H1 (cell line): ENCODE results near the gene MXD3. TPM values are rescaled to one million over a fixed set of nuclear protein-coding genes. Genes with fewer than 3 reads are reported as not detected.

Source experiments
- CTCF ChIA-PET: fragments of 300-600 bp; sonication (Branson Sonifier 250); formaldehyde crosslinking; loops from one replicate; lab custom pipeline; 2021; ENCODE audit not compliant: partially characterized antibody; lab: Charles Lee
- POLR2A ChIA-PET: fragments of 300-600 bp; sonication (Branson Sonifier 250); formaldehyde crosslinking; loops from one replicate; lab custom pipeline; 2021; ENCODE audit warnings: inconsistent platforms; ENCODE audit not compliant: partially characterized antibody; lab: Charles Lee
- DNase-seq, 2 experiments: peaks; one replicate each; pipeline versions ENCODE4 v3.0.0 to v3.0.0-alpha.2; 2010 to 2022; ENCODE audit warnings: low spot score in 2 of 2, low read depth in 1 of 2, mixed read lengths in 1 of 2
- FAIRE-seq: peaks from 2 replicates; lab custom pipeline; 2011; peaks lifted over from hg19 to GRCh38; lab: Jason Lieb, UNC
- H2AFZ ChIP-seq: 2 replicates; pipeline ENCODE4 v1.8.1; 2012; ENCODE audit warnings: low read length, inconsistent platforms
- H2AK5ac ChIP-seq: 2 replicates; pipeline ENCODE4 v1.6.1; 2013; ENCODE audit warnings: low read depth, low read length
- H2BK120ac ChIP-seq: replicated peaks from 2 replicates; pipeline ENCODE3; 2013; ENCODE audit warnings: low read depth, low read length, inconsistent platforms
- H2BK12ac ChIP-seq: 2 replicates; pipeline ENCODE4 v1.6.1; 2013; ENCODE audit warnings: low read depth, low read length
- H2BK15ac ChIP-seq: 2 replicates; pipeline ENCODE4 v1.6.1; 2013; ENCODE audit warnings: low read length
- H2BK20ac ChIP-seq: 2 replicates; pipeline ENCODE4 v1.6.1; 2013; ENCODE audit warnings: low read length
- H2BK5ac ChIP-seq: 2 replicates; pipeline ENCODE4 v1.6.1; 2013; ENCODE audit warnings: low read depth, low read length
- H3K14ac ChIP-seq: 2 replicates; pipeline ENCODE4 v1.6.1; 2013; ENCODE audit warnings: inconsistent platforms; ENCODE audit not compliant: insufficient read length
- H3K18ac ChIP-seq: 2 replicates; pipeline ENCODE4 v1.6.1; 2013; ENCODE audit warnings: low read length; ENCODE audit errors: extremely low read depth
- H3K23ac ChIP-seq: 2 replicates; pipeline ENCODE4 v1.6.1; 2013; ENCODE audit warnings: inconsistent platforms; ENCODE audit not compliant: insufficient read length
- H3K23me2 ChIP-seq: 2 replicates; pipeline ENCODE4 v1.6.1; 2013; ENCODE audit warnings: low read depth, low read length
- H3K27ac ChIP-seq: 2 replicates; pipeline ENCODE4 v1.6.1; 2011; ENCODE audit warnings: low read depth, low read length, inconsistent platforms
- H3K27me3 ChIP-seq, 4 experiments: replicated peaks in 1 of 4; 1 replicate in 1 of 4; 2 replicates in 3 of 4; pipeline versions ENCODE4 v1.6.1 to v1.8.1; 2011 to 2013; ENCODE audit warnings: low read length in 3 of 4, mild to moderate bottlenecking in 3 of 4, inconsistent platforms in 2 of 4, mixed read lengths in 2 of 4, moderate library complexity in 1 of 4; ENCODE audit not compliant: control insufficient read depth in 3 of 4, insufficient read depth in 3 of 4; ENCODE audit errors: extremely low read depth in 1 of 4
- H3K36me3 ChIP-seq, 4 experiments: 2 replicates each; pipeline versions ENCODE4 v1.6.1 to v1.8.1; 2011 to 2013; ENCODE audit warnings: mild to moderate bottlenecking in 4 of 4, low read length in 3 of 4, moderate library complexity in 2 of 4, control low read depth in 1 of 4, inconsistent platforms in 1 of 4; ENCODE audit not compliant: insufficient read depth in 4 of 4, control insufficient read depth in 2 of 4
- H3K4ac ChIP-seq: replicated peaks from 2 replicates; pipeline ENCODE3; 2013; ENCODE audit warnings: low read length, low read depth, mixed read lengths, inconsistent platforms; ENCODE audit not compliant: insufficient read length
- H3K4me1 ChIP-seq, 4 experiments: replicated peaks in 1 of 4; 1 replicate in 1 of 4; 2 replicates in 3 of 4; pipeline versions ENCODE4 v1.6.1 to v1.8.1; 2011 to 2013; ENCODE audit warnings: low read length in 3 of 4, inconsistent platforms in 2 of 4, mixed read lengths in 1 of 4; ENCODE audit not compliant: insufficient read depth in 4 of 4, control insufficient read depth in 3 of 4
- H3K4me2 ChIP-seq, 2 experiments: 2 replicates each; pipeline versions ENCODE4 v1.6.1 to v1.8.1; 2011 to 2013; ENCODE audit warnings: low read depth in 2 of 2, low read length in 2 of 2, control low read depth in 1 of 2, inconsistent platforms in 1 of 2, mild to moderate bottlenecking in 1 of 2; ENCODE audit not compliant: insufficient read depth in 1 of 2
- H3K4me3 ChIP-seq, 4 experiments: fragments of 200-600, 300-600 bp in 1 of 4; sonication (generic), shearing (Covaris generic), sonication (Bioruptor Twin) in 1 of 4; 2 replicates each; pipeline versions ENCODE4 v1.5.1 to v1.8.1; 2011 to 2016; ENCODE audit warnings: low read length in 4 of 4, low read depth in 3 of 4, control low read depth in 2 of 4, inconsistent platforms in 2 of 4, mild to moderate bottlenecking in 2 of 4, mixed read lengths in 1 of 4, moderate library complexity in 1 of 4; ENCODE audit not compliant: insufficient read depth in 2 of 4; ENCODE audit errors: extremely low read depth in 1 of 4
- H3K56ac ChIP-seq: replicated peaks from 2 replicates; pipeline ENCODE3; 2013; ENCODE audit warnings: low read depth, mild to moderate bottlenecking, mixed read lengths, low read length, inconsistent platforms; ENCODE audit not compliant: insufficient read length
- H3K79me1 ChIP-seq: 2 replicates; pipeline ENCODE4 v1.6.1; 2013; ENCODE audit warnings: low read depth, low read length, control low read depth
- H3K79me2 ChIP-seq, 2 experiments: 2 replicates each; pipeline versions ENCODE4 v1.6.1 to v1.8.1; 2012 to 2013; ENCODE audit warnings: low read length in 2 of 2, mild to moderate bottlenecking in 2 of 2, inconsistent platforms in 1 of 2; ENCODE audit not compliant: insufficient read depth in 2 of 2, control insufficient read depth in 1 of 2
- H3K9ac ChIP-seq, 4 experiments: replicated peaks in 1 of 4; 1 replicate in 1 of 4; 2 replicates in 3 of 4; pipeline versions ENCODE4 v1.6.1 to v1.8.1; 2011 to 2013; ENCODE audit warnings: low read depth in 3 of 4, low read length in 3 of 4, control low read depth in 2 of 4, mild to moderate bottlenecking in 2 of 4, moderate library complexity in 2 of 4, inconsistent platforms in 1 of 4; ENCODE audit errors: extremely low read depth in 1 of 4
- H3K9me3 ChIP-seq, 2 experiments: 2 replicates each; pipeline versions ENCODE4 v1.6.1 to v1.8.1; 2012 to 2013; ENCODE audit warnings: mild to moderate bottlenecking in 2 of 2, moderate library complexity in 2 of 2, control low read depth in 1 of 2, inconsistent platforms in 1 of 2, low read depth in 1 of 2, low read length in 1 of 2, mixed read lengths in 1 of 2; ENCODE audit not compliant: insufficient read depth in 2 of 2
- H4K20me1 ChIP-seq, 2 experiments: replicated peaks in 1 of 2; 2 replicates each; pipeline versions ENCODE3 to v1.8.1; 2011 to 2013; ENCODE audit warnings: inconsistent platforms in 2 of 2, low read length in 2 of 2, mild to moderate bottlenecking in 1 of 2; ENCODE audit not compliant: insufficient read depth in 2 of 2, control insufficient read depth in 1 of 2
- H4K5ac ChIP-seq: 2 replicates; pipeline ENCODE4 v1.6.1; 2013; ENCODE audit warnings: low read length, low read depth, mixed read lengths, inconsistent platforms; ENCODE audit not compliant: insufficient read length
- H4K8ac ChIP-seq: 2 replicates; pipeline ENCODE4 v1.8.0; 2013; ENCODE audit warnings: mild to moderate bottlenecking, moderate library complexity, low read length, inconsistent platforms; ENCODE audit not compliant: insufficient read depth; ENCODE audit errors: extremely low read depth
- H4K91ac ChIP-seq: replicated peaks from 2 replicates; pipeline ENCODE3; 2013; ENCODE audit warnings: low read length, mixed read lengths, inconsistent platforms; ENCODE audit not compliant: insufficient read length
- CBX5 ChIP-seq: fragments of 300-800, 300-1000 bp; sonication (generic); IDR thresholded peaks from 2 replicates; pipeline ENCODE4 v1.7.1; 2016; ENCODE audit warnings: antibody characterized with exemption, low read length, low read depth
- WGBS, 2 experiments: shearing (Covaris generic) in 1 of 2; methylation state at CpG; one replicate each; pipeline versions ENCODE4 v1.1.6 to v1.1.7; 2013 to 2015; ENCODE audit warnings: low lambda C conversion rate in 2 of 2, mixed read lengths in 2 of 2, inconsistent platforms in 1 of 2, low coverage in 1 of 2, missing lambda C conversion rate in 1 of 2; ENCODE audit not compliant: insufficient replicate concordance in 2 of 2, insufficient coverage in 1 of 2, insufficient read length in 1 of 2; ENCODE audit errors: extremely low coverage in 1 of 2, missing lambda C conversion rate in 1 of 2; 5-methylcytosine and 5-hydroxymethylcytosine counted together
- polyA plus RNA-seq, 7 experiments: library from polyadenylated mRNA; depleted of rRNA in 3 of 7; stranded (reverse) in 5 of 7; unstranded in 2 of 7; fragments of >200 nt in 5 of 7; fragments of 200-250 nt in 2 of 7; gene quantifications; 1 replicate in 5 of 7; 2 replicates in 1 of 7; 4 replicates in 1 of 7; pipeline versions ENCODE4 v1.2.1 to v1.2.3, GENCODE V29; 2011 to 2013; ENCODE audit warnings: missing spikeins in 2 of 7, mixed read lengths in 2 of 7
- total RNA-seq: library from RNA; stranded (reverse); fragmentation: NEBNext Ultra II Directional; extraction: Animal tissue kit (Norgen Biotek cat#: 25700); gene quantifications from 2 replicates; pipeline ENCODE4 v1.2.1, GENCODE V29; 2021

The MXD3 gene
- total and polyA plus RNA-seq, 2 of the 8 experiments (the other 6 are each of a cell fraction or from before 2014, with no cell fraction given): 6.5 to 7.7 TPM

GRCh38 chr5:177300236-177300880 lies 11.3 kb downstream of the MXD3 start:
- H3K9ac ChIP-seq: no peak overlapping the region
- peaks cover 10 to 15% of the 10 kb centered on the region in 2 experiments for H3K79me2 ChIP-seq
- H3K14ac ChIP-seq: no peak overlapping the region
- ChIA-PET POLR2A (interaction anchor here (1.2 to 12.1 kb wide), 5 partner anchors 12 to 196 kb away, joined by 3 to 111 read pairs (median 6); partner anchors contain the start of genes MXD3 and NSD1), CTCF (interaction anchor here (1.1 to 6.5 kb wide), 8 partner anchors 9 to 188 kb away, joined by 3 to 37 read pairs (median 4); no protein-coding TSS in a partner anchor)
- no peak overlapping the region for H2BK120ac ChIP-seq
- no peak overlapping the region for H2BK20ac ChIP-seq
- peaks cover 14% of the 10 kb centered on the region for H3K79me1 ChIP-seq
- no peak overlapping the region for H2BK12ac ChIP-seq
- no peak overlapping the region for H2AFZ ChIP-seq
- no peak overlapping the region for H3K23ac ChIP-seq
- DNase-seq (no peak), FAIRE-seq (no peak)
- no peak overlapping the region for H3K4me2 ChIP-seq
- H4K20me1 ChIP-seq: peaks cover 10 to 18% of the 10 kb centered on the region in 2 experiments
- H2BK15ac ChIP-seq: no peak overlapping the region
- no peak overlapping the region for H3K18ac ChIP-seq
- H4K5ac ChIP-seq: no peak overlapping the region
- no peak overlapping the region for H4K91ac ChIP-seq
- no peak overlapping the region for H3K4ac ChIP-seq
- WGBS, 2 experiments: 65% methylated on average over 4 of the region's 4 CpGs; no CpG with 5 or more reads in 1 of the 2 experiments
- no peak overlapping the region for H3K4me3 ChIP-seq
- H3K4me1 ChIP-seq: peaks cover 3 to 20% (median 6%) of the 10 kb centered on the region in 4 experiments; a peak in 6 of 7 replicates
- no peaks in the 10 kb centered on the region for H3K9me3 ChIP-seq
- H3K36me3 ChIP-seq: peaks cover under 1 to 24% (median 9%) of the 10 kb centered on the region in 4 experiments; a peak in 6 of 8 replicates
- H3K56ac ChIP-seq: no peak overlapping the region
- H3K27me3 ChIP-seq: no peaks in the 10 kb centered on the region
- no peak overlapping the region; the same call in 1 of the 2 replicates for H3K27ac ChIP-seq
- H4K8ac ChIP-seq: no peak overlapping the region
- H2BK5ac ChIP-seq: no peak overlapping the region
- H2AK5ac ChIP-seq: no peak overlapping the region
- peaks cover 13% of the 10 kb centered on the region; the same call in 1 of the 2 replicates for H3K23me2 ChIP-seq
- no peak for TF ChIP-seq CBX5
